ENCODE results near the gene TBC1D22A. TPM values are rescaled to one million over a fixed set of nuclear protein-coding genes. Genes with fewer than 3 reads are reported as not detected.

Gene TBC1D22A
- total RNA-seq, 1 donor from 2014 or later: 23.2 TPM

GRCh38 chr22:46945481-46945880, 183.0 kb downstream of the TBC1D22A start:
- H3K4me1 Mint-ChIP-seq (ENCODE audit: low read depth): peaks cover 5% of the 10 kb centered on the region
- no peak for TF ChIP-seq CTCF (IDR thresholded peaks at IDR 0.05; ENCODE audit: unreplicated experiment)
- no peak for DNase-seq (ENCODE audit: low spot score, unreplicated experiment)
- H3K27me3 Mint-ChIP-seq: no peaks in the 10 kb centered on the region
- no peaks in the 10 kb centered on the region for H3K9me3 Mint-ChIP-seq (ENCODE audit: low read depth)
- no peak overlapping the region for H3K27ac Mint-ChIP-seq
- peaks cover 13% of the 10 kb centered on the region for H3K36me3 Mint-ChIP-seq (ENCODE audit: insufficient read depth)
- no peak overlapping the region for H3K4me3 Mint-ChIP-seq (ENCODE audit: low read depth)

GRCh38 chr22:46946383-46946962, 184.0 kb downstream of the TBC1D22A start:
- no peaks in the 10 kb centered on the region for H3K27me3 Mint-ChIP-seq
- H3K27ac Mint-ChIP-seq: no peak overlapping the region
- H3K4me3 Mint-ChIP-seq (ENCODE audit: low read depth): no peak overlapping the region
- peaks cover 5% of the 10 kb centered on the region for H3K4me1 Mint-ChIP-seq (ENCODE audit: low read depth)
- no peak for TF ChIP-seq CTCF (IDR thresholded peaks at IDR 0.05; ENCODE audit: unreplicated experiment)
- H3K36me3 Mint-ChIP-seq (ENCODE audit: insufficient read depth): peaks cover 13% of the 10 kb centered on the region
- no peak for DNase-seq (ENCODE audit: low spot score, unreplicated experiment)
- H3K9me3 Mint-ChIP-seq (ENCODE audit: low read depth): no peaks in the 10 kb centered on the region

- DNase-seq (ENCODE audit: low spot score, unreplicated experiment): no peak
- no peak for TF ChIP-seq CTCF (IDR thresholded peaks at IDR 0.05; ENCODE audit: unreplicated experiment)
- H3K9me3 Mint-ChIP-seq (ENCODE audit: low read depth): no peaks in the 10 kb centered on the region
- peaks cover 12% of the 10 kb centered on the region for H3K36me3 Mint-ChIP-seq (ENCODE audit: insufficient read depth)
- H3K27ac Mint-ChIP-seq: peak overlapping the region; percentile 33
- H3K4me3 Mint-ChIP-seq (ENCODE audit: low read depth): no peak overlapping the region
- H3K4me1 Mint-ChIP-seq (ENCODE audit: low read depth): peaks cover 5% of the 10 kb centered on the region
- no peaks in the 10 kb centered on the region for H3K27me3 Mint-ChIP-seq
Measured at GRCh38 chr22:46947516-46948257, 185.2 kb downstream of the TBC1D22A start.

GRCh38 chr22:46948411-46949144, 186.1 kb downstream of the TBC1D22A start:
- Mint-ChIP-seq H3K27ac (no peak overlapping the region), H3K4me3 (ENCODE audit: low read depth) (no peak overlapping the region), H3K27me3 (no peaks in the 10 kb centered on the region), H3K36me3 (ENCODE audit: insufficient read depth) (peaks cover 8% of the 10 kb centered on the region), H3K9me3 (ENCODE audit: low read depth) (no peaks in the 10 kb centered on the region), H3K4me1 (ENCODE audit: low read depth) (peaks cover 5% of the 10 kb centered on the region)
- DNase-seq (ENCODE audit: low spot score, unreplicated experiment): no peak
- no peak for TF ChIP-seq CTCF (IDR thresholded peaks at IDR 0.05; ENCODE audit: unreplicated experiment)

GRCh38 chr22:46951350-46951749, 188.9 kb downstream of the TBC1D22A start:
- Mint-ChIP-seq H3K4me3 (ENCODE audit: low read depth) (no peak overlapping the region), H3K4me1 (ENCODE audit: low read depth) (peaks cover 5% of the 10 kb centered on the region), H3K27ac (no peak overlapping the region), H3K9me3 (ENCODE audit: low read depth) (no peaks in the 10 kb centered on the region), H3K27me3 (no peaks in the 10 kb centered on the region), H3K36me3 (ENCODE audit: insufficient read depth) (peaks cover 3% of the 10 kb centered on the region)
- TF ChIP-seq CTCF (IDR thresholded peaks at IDR 0.05; ENCODE audit: unreplicated experiment): no peak
- no peak for DNase-seq (ENCODE audit: low spot score, unreplicated experiment)

All from progenitor cell of endocrine pancreas (in vitro differentiated cells).